Adrenal gland (tissue), 5 donors: ENCODE measurements around the gene COL24A1.

ENCODE experiments used
- POLR2A ChIP-seq, 2 donors: fragments of 450-650 bp; IDR thresholded peaks; one replicate each; pipeline ENCODE4 v1.6.1; 2017; ENCODE audit warnings: antibody characterized with exemption in 2 of 2, mild to moderate bottlenecking in 2 of 2, moderate library complexity in 1 of 2
- TF ChIP-seq, protein P1 (sequence below), 6 experiments: fragments of 450-650 bp in 4 of 6; fragments of 200-600 bp in 2 of 6; sonication (generic) in 1 of 6; IDR thresholded peaks; 1 replicate in 5 of 6; 2 replicates in 1 of 6; pipeline versions ENCODE4 v1.5.1 to v1.8.0; 2016 to 2021; ENCODE audit warnings: antibody characterized with exemption in 6 of 6, mild to moderate bottlenecking in 2 of 6, moderate library complexity in 1 of 6
- donor health status: DM: no; HTN: no; CAD: no.

DNA sequence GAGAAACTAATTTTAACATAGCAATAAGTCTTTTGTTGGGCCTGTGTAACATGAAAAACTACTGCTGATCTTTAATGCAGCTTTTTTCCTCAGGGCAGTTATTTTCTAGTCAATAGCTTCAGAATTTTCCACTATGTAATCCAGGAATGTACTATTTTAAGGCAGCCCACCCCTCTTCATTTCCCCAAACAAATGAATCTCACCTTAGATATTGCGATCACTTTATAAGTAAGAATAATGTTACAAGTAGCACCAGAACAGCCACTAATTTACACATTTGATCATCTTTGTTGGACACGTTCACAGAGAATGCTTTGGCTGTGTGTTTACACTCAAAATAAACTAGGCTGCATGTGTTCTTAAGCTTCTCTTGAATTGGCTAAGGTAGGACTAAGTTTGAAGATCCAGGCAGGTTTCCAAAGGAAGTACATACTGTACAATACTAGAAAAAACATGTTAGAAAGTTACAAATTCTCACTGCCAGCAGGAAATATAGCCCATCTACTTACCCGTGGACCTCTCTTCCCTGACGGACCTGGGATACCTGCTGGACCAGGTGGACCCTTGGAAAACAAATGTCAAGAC is 41.7 kb downstream of the COL24A1 start:
- TF ChIP-seq, protein P1, sequence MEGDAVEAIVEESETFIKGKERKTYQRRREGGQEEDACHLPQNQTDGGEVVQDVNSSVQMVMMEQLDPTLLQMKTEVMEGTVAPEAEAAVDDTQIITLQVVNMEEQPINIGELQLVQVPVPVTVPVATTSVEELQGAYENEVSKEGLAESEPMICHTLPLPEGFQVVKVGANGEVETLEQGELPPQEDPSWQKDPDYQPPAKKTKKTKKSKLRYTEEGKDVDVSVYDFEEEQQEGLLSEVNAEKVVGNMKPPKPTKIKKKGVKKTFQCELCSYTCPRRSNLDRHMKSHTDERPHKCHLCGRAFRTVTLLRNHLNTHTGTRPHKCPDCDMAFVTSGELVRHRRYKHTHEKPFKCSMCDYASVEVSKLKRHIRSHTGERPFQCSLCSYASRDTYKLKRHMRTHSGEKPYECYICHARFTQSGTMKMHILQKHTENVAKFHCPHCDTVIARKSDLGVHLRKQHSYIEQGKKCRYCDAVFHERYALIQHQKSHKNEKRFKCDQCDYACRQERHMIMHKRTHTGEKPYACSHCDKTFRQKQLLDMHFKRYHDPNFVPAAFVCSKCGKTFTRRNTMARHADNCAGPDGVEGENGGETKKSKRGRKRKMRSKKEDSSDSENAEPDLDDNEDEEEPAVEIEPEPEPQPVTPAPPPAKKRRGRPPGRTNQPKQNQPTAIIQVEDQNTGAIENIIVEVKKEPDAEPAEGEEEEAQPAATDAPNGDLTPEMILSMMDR (IDR thresholded peaks at IDR 0.05), result no peak
- no peak for TF ChIP-seq POLR2A (IDR thresholded peaks at IDR 0.05)
